Dendritic cell treated with granulocyte-macrophage colony-stimulating factor and Interleukin-4, amounts not matched to agents 40 ng/mL and 50 ng/mL, for 4 days (primary cell): ENCODE data around the gene LYRM4.
"Not testable (repeated sequence)": the region's sequence is repeated elsewhere in the genome, so short reads cannot be mapped to it uniquely, and the experiment has no call there.

Experiments
- H3K27ac Mint-ChIP-seq: one replicate; pipeline ENCODE4 v1.8.0; 2022; ENCODE audit warnings: mild to moderate bottlenecking, mixed read lengths
- H3K27me3 Mint-ChIP-seq: one replicate; pipeline ENCODE4 v1.8.0; 2022; ENCODE audit warnings: mild to moderate bottlenecking, mixed read lengths
- H3K36me3 Mint-ChIP-seq: one replicate; pipeline ENCODE4 v1.8.0; 2022; ENCODE audit warnings: low read depth, mixed read lengths
- H3K4me1 Mint-ChIP-seq: one replicate; pipeline ENCODE4 v1.8.0; 2022; ENCODE audit warnings: low read depth, mixed read lengths
- H3K4me3 Mint-ChIP-seq: one replicate; pipeline ENCODE4 v1.8.0; 2022; ENCODE audit warnings: mild to moderate bottlenecking, moderate library complexity, mixed read lengths
- H3K9me3 Mint-ChIP-seq: one replicate; pipeline ENCODE4 v1.8.0; 2022; ENCODE audit warnings: mixed read lengths
- intact Hi-C: fragments of 100-400 bp; cut with micrococcal nuclease; formaldehyde crosslinking; loops from one replicate; pipeline ENCODE4 v1.15.0; 2022

The LYRM4 gene

GRCh38 chr6:5123296-5124143, 137.2 kb downstream of the LYRM4 start:
- Mint-ChIP-seq H3K27ac (no peak overlapping the region), H3K36me3 (no peaks in the 10 kb centered on the region), H3K9me3 (no peaks in the 10 kb centered on the region), H3K4me1 (peaks cover 3% of the 10 kb centered on the region), H3K4me3 (no peak overlapping the region), H3K27me3 (no peaks in the 10 kb centered on the region)
- intact Hi-C loops, result no loop called here

DNA sequence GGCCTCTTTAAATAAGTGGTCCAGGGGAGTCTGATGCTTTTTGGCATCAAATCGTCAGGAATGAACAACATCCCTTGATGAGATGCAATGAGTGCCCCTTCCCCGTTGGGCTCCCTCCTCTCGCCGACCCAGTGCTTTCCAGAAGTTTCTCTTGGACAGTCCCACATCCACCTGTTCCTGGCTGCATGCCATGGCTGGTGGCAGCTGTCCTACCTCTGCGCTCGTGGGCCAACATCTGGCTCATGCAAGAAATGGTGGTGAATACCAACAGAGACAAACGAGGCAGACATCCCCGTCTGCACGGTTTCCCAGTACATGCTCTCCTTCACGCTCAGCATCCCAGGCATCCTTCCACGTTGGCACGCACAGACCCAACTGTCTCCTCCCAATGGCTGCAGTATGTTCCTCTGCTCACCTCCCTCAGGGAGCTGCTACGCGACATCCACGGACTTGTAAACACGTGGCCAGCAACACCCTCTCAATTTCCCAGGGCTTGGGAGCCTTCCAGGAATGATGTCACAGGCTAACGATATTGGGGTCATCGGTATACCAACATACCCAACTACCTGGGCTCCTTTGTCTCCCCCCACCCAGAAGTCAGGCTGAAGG, 138.1 kb downstream of the LYRM4 start:
- Mint-ChIP-seq H3K27me3 (no peaks in the 10 kb centered on the region), H3K9me3 (no peaks in the 10 kb centered on the region), H3K27ac (no peak overlapping the region), H3K4me1 (no peaks in the 10 kb centered on the region), H3K4me3 (no peak overlapping the region), H3K36me3 (no peaks in the 10 kb centered on the region)
- intact Hi-C loops, result no loop called here

DNA sequence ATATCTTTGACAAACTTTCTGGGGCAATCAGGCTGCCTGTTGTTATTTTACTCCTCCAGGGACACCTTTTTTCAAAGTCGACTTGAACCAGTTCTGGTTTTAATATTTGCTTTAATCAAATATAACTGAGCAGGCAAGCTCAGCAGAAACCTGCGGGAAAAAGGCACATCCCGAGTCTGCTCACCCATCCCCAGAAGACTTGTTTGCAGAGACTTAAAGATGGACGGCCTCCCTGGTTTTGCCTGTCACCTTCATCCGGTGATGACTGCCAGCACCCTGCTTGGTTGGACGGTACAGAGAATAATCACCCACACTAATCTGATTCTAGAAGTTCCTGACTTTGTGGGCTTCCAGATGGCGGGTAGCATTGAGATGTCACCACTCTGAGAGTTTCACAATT, 138.8 kb downstream of the LYRM4 start:
- no peaks in the 10 kb centered on the region for H3K36me3 Mint-ChIP-seq
- H3K9me3 Mint-ChIP-seq, result no peaks in the 10 kb centered on the region
- H3K4me3 Mint-ChIP-seq, result no peak overlapping the region
- intact Hi-C loops, result no loop called here
- no peaks in the 10 kb centered on the region for H3K4me1 Mint-ChIP-seq
- no peak overlapping the region for H3K27ac Mint-ChIP-seq
- H3K27me3 Mint-ChIP-seq, result no peaks in the 10 kb centered on the region

- no peak overlapping the region for H3K27ac Mint-ChIP-seq
- H3K4me1 Mint-ChIP-seq, result no peaks in the 10 kb centered on the region
- no peaks in the 10 kb centered on the region for H3K27me3 Mint-ChIP-seq
- intact Hi-C loops, result no loop called here
- H3K4me3 Mint-ChIP-seq, result no peak overlapping the region
- no peaks in the 10 kb centered on the region for H3K36me3 Mint-ChIP-seq
- no peaks in the 10 kb centered on the region for H3K9me3 Mint-ChIP-seq
These were observed 139.3 kb downstream of the LYRM4 start for GRCh38 chr6:5121479-5121878.

DNA sequence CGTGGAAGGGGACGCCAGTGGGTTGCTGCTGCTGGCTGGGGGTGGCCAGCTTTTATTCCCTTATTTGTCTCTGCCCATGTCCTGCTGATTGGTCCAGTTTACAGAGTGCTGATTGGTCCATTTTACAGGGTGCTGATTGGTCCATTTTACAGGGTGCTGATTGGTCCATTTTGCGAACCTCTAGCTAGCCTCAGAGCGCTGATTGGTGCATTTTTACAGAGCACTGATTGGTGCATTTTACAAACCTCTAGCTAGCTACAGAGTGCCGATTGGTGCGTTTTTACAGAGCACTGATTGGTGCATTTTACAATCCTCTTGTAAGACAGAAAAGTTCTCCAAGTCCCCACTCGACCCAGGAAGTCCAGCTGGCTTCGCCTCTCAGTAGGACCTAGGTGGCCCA, 140.2 kb downstream of the LYRM4 start:
- H3K27me3 Mint-ChIP-seq, H3K36me3 Mint-ChIP-seq, H3K4me1 Mint-ChIP-seq, H3K9me3 Mint-ChIP-seq, H3K27ac Mint-ChIP-seq, H3K4me3 Mint-ChIP-seq, intact Hi-C loops: not testable (repeated sequence)

DNA sequence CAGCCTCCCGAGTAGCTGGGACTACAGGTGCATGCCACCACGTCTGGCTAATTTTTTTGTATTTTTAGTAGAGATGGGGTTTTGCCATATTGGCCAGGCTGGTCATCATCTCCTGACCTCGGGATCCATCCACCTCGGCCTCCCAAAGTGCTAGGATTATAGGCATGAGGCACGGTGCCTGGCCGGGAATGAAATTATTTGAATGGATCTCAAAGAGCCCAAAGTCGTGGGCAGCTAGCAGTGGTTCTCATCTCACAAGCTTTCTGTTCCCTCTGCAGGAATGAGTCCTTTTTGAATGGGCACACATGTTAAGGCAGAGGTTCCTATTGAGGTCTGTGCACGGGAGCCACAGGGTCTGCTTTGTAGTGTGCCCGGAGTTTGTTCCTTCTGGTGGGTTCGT, 140.7 kb downstream of the LYRM4 start:
- Mint-ChIP-seq H3K27ac (no peak overlapping the region), H3K9me3 (no peaks in the 10 kb centered on the region), H3K36me3 (no peaks in the 10 kb centered on the region), H3K4me1 (no peaks in the 10 kb centered on the region), H3K4me3 (no peak overlapping the region), H3K27me3 (no peaks in the 10 kb centered on the region)
- intact Hi-C loops, result no loop called here

DNA sequence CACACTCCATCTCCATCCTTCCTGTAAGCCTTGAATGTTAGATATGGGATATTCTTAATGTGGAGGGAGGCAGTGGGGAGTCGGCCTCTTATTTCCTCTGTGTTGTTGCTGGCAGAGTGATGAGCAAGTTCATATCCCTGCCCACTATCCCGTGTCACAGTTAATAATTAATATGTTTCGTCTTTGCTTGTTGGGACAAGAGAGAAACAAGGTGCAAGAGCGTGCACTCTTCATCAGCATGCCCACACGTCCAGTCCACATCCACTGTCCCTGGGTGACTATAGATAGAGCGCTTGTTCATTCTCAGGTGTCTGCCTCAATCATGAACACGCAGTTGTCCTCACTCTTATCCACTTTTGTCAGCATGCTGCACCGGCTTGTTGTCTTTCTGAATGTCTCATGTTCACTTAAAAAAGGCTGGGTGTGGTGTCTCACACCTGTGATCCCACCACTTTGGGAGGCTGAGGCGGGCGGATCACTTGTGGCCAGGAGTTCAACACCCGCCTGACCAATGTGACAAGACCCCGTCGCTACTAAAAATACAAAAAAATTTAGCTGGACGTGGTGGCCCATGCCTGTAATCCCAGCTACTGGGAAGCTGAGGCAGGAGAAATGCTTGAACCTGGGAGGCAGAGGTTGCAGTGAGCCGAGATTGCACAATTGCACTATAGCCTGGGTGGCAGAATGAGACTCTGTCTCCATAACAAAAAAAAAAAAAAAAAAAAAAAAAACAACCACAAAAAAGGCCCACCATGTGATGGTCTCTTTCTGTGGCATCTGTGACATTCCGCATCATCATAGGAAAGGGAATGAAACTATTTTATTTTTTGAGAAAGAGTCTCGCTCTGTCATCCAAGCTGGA, 141.4 kb downstream of the LYRM4 start:
- no peak overlapping the region for H3K27ac Mint-ChIP-seq

DNA sequence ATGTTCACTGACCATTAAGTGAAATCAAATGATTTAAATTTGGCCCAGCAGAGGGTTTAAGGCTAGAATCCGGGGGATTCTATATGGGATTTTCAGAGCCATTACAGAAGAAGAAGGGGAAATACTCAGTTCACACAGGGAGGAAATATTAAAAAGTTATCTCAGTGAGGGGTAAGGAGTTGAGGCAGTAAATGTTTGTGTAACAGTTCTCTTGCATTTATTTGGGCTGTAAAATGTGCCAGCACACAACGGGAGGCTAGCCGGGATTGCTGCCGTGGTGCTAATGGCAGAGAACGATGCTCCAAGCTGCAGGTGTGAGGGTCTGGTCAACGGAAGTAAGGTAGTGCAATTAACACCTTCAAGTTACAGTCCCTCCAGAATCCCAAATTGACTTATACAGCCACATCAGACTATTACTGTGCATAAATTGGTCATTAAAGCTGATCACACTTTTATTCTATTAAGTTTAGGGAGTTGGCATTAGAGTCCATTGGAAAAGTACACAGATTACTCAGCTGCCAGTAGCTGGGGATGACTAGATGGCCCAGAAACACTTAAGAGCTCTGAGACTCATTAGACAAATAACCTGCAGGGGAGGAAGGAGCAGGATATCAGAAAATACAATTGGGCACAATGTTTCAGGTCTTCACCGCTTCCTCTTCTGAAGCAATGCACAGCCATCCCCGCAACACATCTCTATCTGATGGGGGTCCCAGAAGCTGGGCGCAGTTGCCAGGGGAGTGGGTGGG, 144.3 kb downstream of the LYRM4 start:
- Mint-ChIP-seq H3K4me1 (peaks cover 8% of the 10 kb centered on the region), H3K27me3 (no peaks in the 10 kb centered on the region), H3K4me3 (no peak overlapping the region), H3K36me3 (no peaks in the 10 kb centered on the region), H3K9me3 (no peaks in the 10 kb centered on the region), H3K27ac (no peak overlapping the region)
- intact Hi-C loops, result no loop called here

More for the DNA sequence above, 141.4 kb downstream of the LYRM4 start:
- H3K4me1 Mint-ChIP-seq, result no peaks in the 10 kb centered on the region
- H3K4me3 Mint-ChIP-seq, result no peak overlapping the region
- no peaks in the 10 kb centered on the region for H3K9me3 Mint-ChIP-seq
- H3K36me3 Mint-ChIP-seq, result no peaks in the 10 kb centered on the region
- intact Hi-C loops, result no loop called here
- no peaks in the 10 kb centered on the region for H3K27me3 Mint-ChIP-seq

DNA sequence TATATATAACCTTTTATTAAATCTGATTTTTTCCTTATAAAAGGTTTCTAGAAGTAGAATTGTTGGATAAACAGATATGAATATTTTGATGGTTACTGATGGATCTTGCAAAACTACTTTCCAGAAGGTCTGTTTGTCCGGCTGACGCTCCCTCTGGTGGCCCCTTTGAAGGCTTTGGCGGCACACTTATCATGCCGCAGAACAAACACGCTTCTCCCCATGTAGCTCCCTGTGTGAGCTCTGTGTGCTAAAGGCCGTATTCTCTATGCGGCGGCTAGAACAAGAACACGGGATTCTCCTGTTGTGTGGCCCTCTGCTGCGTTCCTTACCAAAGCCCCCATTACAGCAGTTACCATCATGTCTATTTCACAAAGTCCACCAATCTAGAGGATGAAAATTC, 145.6 kb downstream of the LYRM4 start:
- intact Hi-C loops, result no loop called here
- no peaks in the 10 kb centered on the region for H3K9me3 Mint-ChIP-seq
- H3K4me1 Mint-ChIP-seq, result peaks cover 11% of the 10 kb centered on the region
- H3K27me3 Mint-ChIP-seq, result no peaks in the 10 kb centered on the region
- H3K4me3 Mint-ChIP-seq, result no peak overlapping the region
- no peak overlapping the region for H3K27ac Mint-ChIP-seq
- H3K36me3 Mint-ChIP-seq, result peaks cover 5% of the 10 kb centered on the region

DNA sequence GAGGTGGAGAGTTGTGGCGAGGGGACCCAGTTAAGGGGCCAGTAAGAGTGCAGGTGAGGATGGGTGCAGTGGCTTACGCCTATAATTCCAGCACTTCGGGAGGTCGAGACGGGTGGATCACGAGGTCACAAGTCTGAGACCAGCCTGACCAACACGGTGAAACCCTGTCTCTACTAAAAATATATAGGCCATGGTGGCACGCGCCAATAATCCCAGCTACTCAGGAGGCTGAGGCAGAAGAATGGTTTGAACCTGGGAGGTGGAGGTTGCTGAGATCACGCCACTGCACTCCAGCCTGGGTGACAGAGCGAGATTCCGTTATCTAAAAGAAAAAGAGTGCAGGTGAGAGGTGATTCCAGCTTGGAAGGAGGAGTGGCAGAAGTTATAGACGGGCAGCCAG, 147.7 kb downstream of the LYRM4 start:
- H3K27me3 Mint-ChIP-seq, result no peaks in the 10 kb centered on the region
- intact Hi-C loops, result no loop called here
- H3K36me3 Mint-ChIP-seq, result peaks cover 6% of the 10 kb centered on the region
- H3K4me1 Mint-ChIP-seq, result peaks cover 11% of the 10 kb centered on the region
- H3K4me3 Mint-ChIP-seq, result no peak overlapping the region
- no peak overlapping the region for H3K27ac Mint-ChIP-seq
- no peaks in the 10 kb centered on the region for H3K9me3 Mint-ChIP-seq

DNA sequence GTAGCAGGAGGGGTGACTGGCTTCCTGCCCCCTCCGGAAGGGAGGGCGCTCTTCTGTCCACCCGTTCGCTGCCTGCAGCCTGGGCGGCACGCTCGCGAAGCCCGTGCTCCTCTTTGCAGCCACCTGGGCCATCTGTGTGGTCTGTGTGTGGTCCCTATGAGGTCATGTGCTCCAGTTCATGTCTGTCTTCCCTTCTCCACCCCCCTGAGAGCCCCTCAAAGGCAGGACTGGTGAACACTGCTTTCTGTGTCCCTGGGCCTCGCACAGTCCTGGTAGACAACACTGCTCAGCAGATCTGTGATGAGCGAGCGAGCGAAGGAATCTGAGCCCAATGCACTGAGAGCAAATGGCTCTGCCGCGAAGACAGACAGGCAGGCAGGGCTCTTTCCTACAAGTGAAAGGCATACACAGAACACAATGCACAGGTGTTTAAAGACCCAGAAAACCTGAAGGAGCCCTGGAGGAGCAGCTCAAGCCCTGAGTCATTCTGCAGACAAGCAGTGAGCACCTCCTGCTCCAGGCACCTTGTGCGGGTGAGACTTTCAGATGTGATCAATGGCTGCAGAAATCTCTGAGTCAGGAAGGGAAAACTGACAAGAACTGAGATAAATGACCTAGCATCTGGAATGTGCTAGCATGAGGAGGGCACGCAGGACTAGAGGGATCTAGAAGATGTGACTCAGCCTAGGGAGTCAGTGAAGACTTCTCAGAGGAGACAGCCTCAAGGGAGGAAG, 148.5 kb downstream of the LYRM4 start:
- Mint-ChIP-seq H3K9me3 (no peaks in the 10 kb centered on the region), H3K36me3 (peaks cover 6% of the 10 kb centered on the region), H3K4me3 (no peak overlapping the region), H3K27me3 (no peaks in the 10 kb centered on the region), H3K4me1 (peaks cover 11% of the 10 kb centered on the region), H3K27ac (no peak overlapping the region)
- intact Hi-C loops, result no loop called here

GRCh38 chr6:5111626-5112025, 149.1 kb downstream of the LYRM4 start:
- H3K27ac Mint-ChIP-seq, result no peak overlapping the region

GRCh38 chr6:5110246-5110645, 150.5 kb downstream of the LYRM4 start:
- Mint-ChIP-seq H3K4me3 (no peak overlapping the region), H3K36me3 (peaks cover 6% of the 10 kb centered on the region), H3K27ac (no peak overlapping the region), H3K9me3 (no peaks in the 10 kb centered on the region), H3K4me1 (peaks cover 11% of the 10 kb centered on the region), H3K27me3 (no peaks in the 10 kb centered on the region)
- intact Hi-C loops, result no loop called here

More at GRCh38 chr6:5111626-5112025, 149.1 kb downstream of the LYRM4 start:
- Mint-ChIP-seq H3K36me3 (peaks cover 6% of the 10 kb centered on the region), H3K27me3 (no peaks in the 10 kb centered on the region), H3K4me1 (peaks cover 11% of the 10 kb centered on the region), H3K9me3 (no peaks in the 10 kb centered on the region), H3K4me3 (no peak overlapping the region)
- intact Hi-C loops, result no loop called here
